Lower leg skin (tissue), 3 donors: ENCODE measurements around the gene LMOD1.

Experiments
- POLR2A ChIP-seq, 2 donors: fragments of 450-650 bp; IDR thresholded peaks; one replicate each; pipeline ENCODE4 v1.6.1; 2016 to 2017; ENCODE audit warnings: antibody characterized with exemption in 2 of 2, mild to moderate bottlenecking in 1 of 2, moderate library complexity in 1 of 2
- TF ChIP-seq, protein P1 (sequence below), 3 donors: fragments of 450-650 bp; IDR thresholded peaks; one replicate each; pipeline ENCODE4 v1.5.1; 2016; ENCODE audit warnings: antibody characterized with exemption in 3 of 3, mild to moderate bottlenecking in 3 of 3, moderate library complexity in 2 of 3

DNA sequence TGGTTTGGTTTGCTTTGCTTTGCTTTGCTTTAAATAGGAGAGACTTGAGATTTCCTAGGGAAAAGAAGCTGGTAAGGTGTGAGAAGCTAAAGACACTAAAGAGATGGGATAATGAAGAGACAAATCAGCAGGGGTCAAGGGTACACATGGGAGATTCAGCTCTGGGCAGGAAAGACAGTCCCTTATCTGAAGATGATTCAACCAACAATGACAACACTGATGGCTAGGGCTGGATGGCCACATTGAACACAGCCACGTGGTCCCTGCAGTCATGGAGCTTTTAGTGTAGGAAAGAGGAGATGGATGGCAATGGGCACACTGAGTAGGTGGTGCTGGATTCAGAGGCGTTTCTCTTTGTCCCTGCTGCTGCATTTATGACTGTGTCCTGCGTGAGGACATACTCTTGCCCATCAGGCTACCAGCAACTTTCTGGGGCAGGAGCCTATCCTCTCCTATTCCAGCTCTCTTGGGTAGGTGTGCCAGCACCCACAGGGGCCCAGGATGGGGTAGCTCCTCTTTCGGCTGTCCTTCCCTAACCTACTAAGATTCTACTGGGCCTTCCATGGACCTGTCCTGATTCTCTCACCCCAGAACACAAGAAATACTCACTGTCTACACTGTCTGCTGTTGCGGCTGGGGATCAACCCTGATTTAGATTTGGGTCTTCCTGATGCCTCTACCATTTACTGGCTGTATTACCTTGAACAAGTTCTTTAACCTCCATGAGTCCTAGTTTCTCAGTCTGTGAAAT is 59.1 kb downstream of the LMOD1 start:
- TF ChIP-seq, protein P1, sequence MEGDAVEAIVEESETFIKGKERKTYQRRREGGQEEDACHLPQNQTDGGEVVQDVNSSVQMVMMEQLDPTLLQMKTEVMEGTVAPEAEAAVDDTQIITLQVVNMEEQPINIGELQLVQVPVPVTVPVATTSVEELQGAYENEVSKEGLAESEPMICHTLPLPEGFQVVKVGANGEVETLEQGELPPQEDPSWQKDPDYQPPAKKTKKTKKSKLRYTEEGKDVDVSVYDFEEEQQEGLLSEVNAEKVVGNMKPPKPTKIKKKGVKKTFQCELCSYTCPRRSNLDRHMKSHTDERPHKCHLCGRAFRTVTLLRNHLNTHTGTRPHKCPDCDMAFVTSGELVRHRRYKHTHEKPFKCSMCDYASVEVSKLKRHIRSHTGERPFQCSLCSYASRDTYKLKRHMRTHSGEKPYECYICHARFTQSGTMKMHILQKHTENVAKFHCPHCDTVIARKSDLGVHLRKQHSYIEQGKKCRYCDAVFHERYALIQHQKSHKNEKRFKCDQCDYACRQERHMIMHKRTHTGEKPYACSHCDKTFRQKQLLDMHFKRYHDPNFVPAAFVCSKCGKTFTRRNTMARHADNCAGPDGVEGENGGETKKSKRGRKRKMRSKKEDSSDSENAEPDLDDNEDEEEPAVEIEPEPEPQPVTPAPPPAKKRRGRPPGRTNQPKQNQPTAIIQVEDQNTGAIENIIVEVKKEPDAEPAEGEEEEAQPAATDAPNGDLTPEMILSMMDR (IDR thresholded peaks at IDR 0.05): no peak
- TF ChIP-seq POLR2A (IDR thresholded peaks at IDR 0.05): no peak
